ENCODE data around the gene CILP2. TPM values are rescaled to one million over a fixed set of nuclear protein-coding genes. Genes with fewer than 3 reads are reported as not detected.

The CILP2 gene
- total and polyA plus RNA-seq, 2 of the 8 experiments (the other 6 are each of a cell fraction or from before 2014, with no cell fraction given) = 4.4 to 5.8 TPM

- no peak for TF ChIP-seq ATF3 (IDR thresholded peaks at IDR 0.05; ENCODE audit: insufficient read depth, low read depth, low read length)
Measured at GRCh38 chr19:19500975-19501644, 37.0 kb upstream of the CILP2 start (continued).

Measured in H1 (cell line).